ENCODE measurements around the gene ANO3.

Gene ANO3

GRCh38 chr11:26557666-26558065 is 225.7 kb downstream of the ANO3 start:
- H3K4me3 ChIP-seq (replicated peaks; ENCODE audit: low read depth, low read length): no peak overlapping the region
- no peak for DNase-seq (ENCODE audit: low read depth)
- no peak for TF ChIP-seq CTCF (IDR thresholded peaks at IDR 0.05; ENCODE audit: low read length, missing control alignments)

DNA sequence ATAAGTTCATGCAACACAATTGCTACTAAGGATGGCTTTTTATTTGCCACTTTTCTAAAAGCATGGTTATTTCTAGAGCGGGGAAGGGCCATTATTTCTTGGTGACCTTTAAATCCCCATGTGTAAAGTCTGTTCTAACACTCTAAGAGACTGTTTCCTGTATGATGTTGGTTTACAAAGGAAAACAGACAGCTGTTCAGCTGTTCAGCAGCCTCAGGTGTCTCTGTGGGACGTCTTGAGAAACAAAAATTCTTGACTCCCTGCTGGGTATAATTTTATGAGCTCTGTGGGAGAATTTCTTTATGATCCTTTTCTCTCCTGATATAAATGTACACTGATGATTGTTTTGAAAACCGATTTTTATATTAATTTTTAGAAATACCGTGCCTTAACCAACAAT is 226.3 kb downstream of the ANO3 start:
- no peak for DNase-seq (ENCODE audit: low read depth)
- H3K4me3 ChIP-seq (replicated peaks; ENCODE audit: low read depth, low read length): no peak overlapping the region
- no peak for TF ChIP-seq CTCF (IDR thresholded peaks at IDR 0.05; ENCODE audit: low read length, missing control alignments)

GRCh38 chr11:26569646-26570045 is 237.7 kb downstream of the ANO3 start:
- TF ChIP-seq CTCF (IDR thresholded peaks at IDR 0.05; ENCODE audit: low read length, missing control alignments): no peak
- no peak for DNase-seq (ENCODE audit: low read depth)
- H3K4me3 ChIP-seq (replicated peaks; ENCODE audit: low read depth, low read length): no peak overlapping the region

GRCh38 chr11:26571861-26572654 is 240.1 kb downstream of the ANO3 start, which contains the start of gene MUC15:
TSS of gene MUC15 (minus strand) at chr11:26572263. CDS start at chr11:26567094, 5,169 bp downstream.
- no peak within 1 kb of the TSS for H3K4me3 ChIP-seq (replicated peaks; ENCODE audit: low read depth, low read length)
- TF ChIP-seq CTCF (IDR thresholded peaks at IDR 0.05; ENCODE audit: low read length, missing control alignments): no peak
- no peak for DNase-seq (ENCODE audit: low read depth)

DNA sequence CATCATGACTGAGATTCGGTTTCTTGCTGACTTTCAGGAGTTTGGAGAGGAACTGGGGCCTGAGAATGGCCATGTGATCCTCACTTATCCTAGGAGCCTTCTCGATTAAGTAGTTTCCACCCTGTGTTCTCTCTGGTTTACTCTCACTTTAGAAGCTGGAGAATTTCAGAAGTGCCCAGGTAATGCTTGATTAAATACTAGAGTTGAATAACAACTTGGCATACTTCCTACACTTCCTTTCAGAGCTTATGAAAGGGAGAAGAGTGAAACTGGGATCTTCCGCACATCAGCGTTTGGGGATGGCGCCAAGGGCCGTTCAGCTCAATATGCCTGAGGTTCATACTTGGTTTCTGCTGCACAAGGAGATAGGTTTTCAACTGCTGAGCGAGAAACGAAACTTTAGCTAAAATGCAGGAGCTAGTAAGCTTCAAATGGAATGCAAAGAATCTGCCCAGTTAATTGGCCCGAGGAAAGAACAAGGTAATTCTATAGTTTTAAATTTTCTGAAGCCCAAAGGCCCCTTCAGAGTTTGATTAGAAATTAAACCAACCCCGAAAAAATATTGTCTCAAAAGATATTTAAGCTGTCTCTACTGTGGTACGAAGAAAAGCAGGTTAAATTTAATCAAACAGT is 241.0 kb downstream of the ANO3 start:
- no peak for DNase-seq (ENCODE audit: low read depth)
- H3K4me3 ChIP-seq (replicated peaks; ENCODE audit: low read depth, low read length): no peak overlapping the region
- no peak for TF ChIP-seq CTCF (IDR thresholded peaks at IDR 0.05; ENCODE audit: low read length, missing control alignments)

DNA sequence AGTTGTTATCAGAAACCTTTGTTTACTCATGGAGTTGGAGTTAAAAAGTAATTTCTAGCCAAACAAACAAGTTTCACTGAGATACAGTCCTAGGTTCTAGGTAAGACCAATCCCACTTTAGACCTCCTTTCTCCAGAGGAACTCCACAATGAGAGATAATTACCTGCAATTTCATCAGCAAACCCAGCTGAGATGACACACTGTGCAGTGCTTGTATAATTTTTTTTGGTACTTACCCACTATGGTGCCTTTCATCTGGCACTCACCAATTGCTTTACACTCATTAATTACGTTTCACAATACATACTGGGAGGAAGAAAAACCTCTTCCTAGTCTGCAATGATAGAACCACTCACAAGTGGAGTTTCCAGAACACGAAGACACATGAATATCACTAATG is 242.0 kb downstream of the ANO3 start:
- DNase-seq (ENCODE audit: low read depth): no peak
- H3K4me3 ChIP-seq (replicated peaks; ENCODE audit: low read depth, low read length): no peak overlapping the region
- TF ChIP-seq CTCF (IDR thresholded peaks at IDR 0.05; ENCODE audit: low read length, missing control alignments): no peak
